ENCODE results near the gene NFIA.

The NFIA gene

DNA sequence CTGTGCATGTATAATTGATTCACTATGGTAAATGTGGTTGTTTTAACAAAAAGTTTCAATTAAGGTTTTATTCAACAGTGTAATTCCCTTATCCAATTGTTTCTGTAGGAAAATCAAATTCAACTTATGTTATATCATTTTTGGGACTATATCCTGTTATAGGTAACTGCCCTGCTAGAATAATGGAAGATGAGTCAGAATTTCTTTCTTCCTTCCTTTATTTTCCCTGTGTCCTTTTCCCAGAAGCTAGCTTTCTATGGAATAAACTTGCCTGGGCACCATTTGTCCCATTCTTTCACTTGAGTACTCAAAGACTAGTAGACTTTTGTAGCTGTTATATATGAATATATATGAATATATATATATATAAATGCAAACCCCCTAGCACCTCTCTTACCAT lies 341.3 kb downstream of the NFIA start:
- no peak overlapping the region for H3K4me3 ChIP-seq (ENCODE audit: low read length, poor library complexity, severe bottlenecking)
- no peaks in the 10 kb centered on the region for H3F3A ChIP-seq (ENCODE audit: low read depth)
- H3K9me2 ChIP-seq (replicated peaks; ENCODE audit: low read depth, low read length): no peaks in the 10 kb centered on the region
- no peaks in the 10 kb centered on the region for H3K36me3 ChIP-seq (ENCODE audit: insufficient read depth, low read length)
- TF ChIP-seq, protein P1, sequence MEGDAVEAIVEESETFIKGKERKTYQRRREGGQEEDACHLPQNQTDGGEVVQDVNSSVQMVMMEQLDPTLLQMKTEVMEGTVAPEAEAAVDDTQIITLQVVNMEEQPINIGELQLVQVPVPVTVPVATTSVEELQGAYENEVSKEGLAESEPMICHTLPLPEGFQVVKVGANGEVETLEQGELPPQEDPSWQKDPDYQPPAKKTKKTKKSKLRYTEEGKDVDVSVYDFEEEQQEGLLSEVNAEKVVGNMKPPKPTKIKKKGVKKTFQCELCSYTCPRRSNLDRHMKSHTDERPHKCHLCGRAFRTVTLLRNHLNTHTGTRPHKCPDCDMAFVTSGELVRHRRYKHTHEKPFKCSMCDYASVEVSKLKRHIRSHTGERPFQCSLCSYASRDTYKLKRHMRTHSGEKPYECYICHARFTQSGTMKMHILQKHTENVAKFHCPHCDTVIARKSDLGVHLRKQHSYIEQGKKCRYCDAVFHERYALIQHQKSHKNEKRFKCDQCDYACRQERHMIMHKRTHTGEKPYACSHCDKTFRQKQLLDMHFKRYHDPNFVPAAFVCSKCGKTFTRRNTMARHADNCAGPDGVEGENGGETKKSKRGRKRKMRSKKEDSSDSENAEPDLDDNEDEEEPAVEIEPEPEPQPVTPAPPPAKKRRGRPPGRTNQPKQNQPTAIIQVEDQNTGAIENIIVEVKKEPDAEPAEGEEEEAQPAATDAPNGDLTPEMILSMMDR (conservative IDR thresholded peaks at IDR 0.05; ENCODE audit: low read length): no peak
- TF ChIP-seq EZH2phosphoT487 (IDR thresholded peaks at IDR 0.05; ENCODE audit: borderline replicate concordance): no peak
- peaks cover 36% of the 10 kb centered on the region for H3K4me1 ChIP-seq (ENCODE audit: insufficient read depth, low read length, poor library complexity, severe bottlenecking)
- no peaks in the 10 kb centered on the region for H4K20me1 ChIP-seq (ENCODE audit: insufficient read depth, low read length, poor library complexity, severe bottlenecking)
- no peak overlapping the region for H3K9ac ChIP-seq (ENCODE audit: low read depth, low read length, poor library complexity, severe bottlenecking)
- H3K4me2 ChIP-seq (ENCODE audit: low read depth, low read length, poor library complexity, severe bottlenecking): no peak overlapping the region
- H3K79me2 ChIP-seq (ENCODE audit: insufficient read depth, low read length): no peaks in the 10 kb centered on the region
- no peak overlapping the region for H2AFZ ChIP-seq (ENCODE audit: low read length)
- no peaks in the 10 kb centered on the region for H3K27me3 ChIP-seq (ENCODE audit: insufficient read depth, low read length, poor library complexity, severe bottlenecking)
- no peaks in the 10 kb centered on the region for H3K9me3 ChIP-seq (ENCODE audit: insufficient read depth, low read depth, low read length)

DNA sequence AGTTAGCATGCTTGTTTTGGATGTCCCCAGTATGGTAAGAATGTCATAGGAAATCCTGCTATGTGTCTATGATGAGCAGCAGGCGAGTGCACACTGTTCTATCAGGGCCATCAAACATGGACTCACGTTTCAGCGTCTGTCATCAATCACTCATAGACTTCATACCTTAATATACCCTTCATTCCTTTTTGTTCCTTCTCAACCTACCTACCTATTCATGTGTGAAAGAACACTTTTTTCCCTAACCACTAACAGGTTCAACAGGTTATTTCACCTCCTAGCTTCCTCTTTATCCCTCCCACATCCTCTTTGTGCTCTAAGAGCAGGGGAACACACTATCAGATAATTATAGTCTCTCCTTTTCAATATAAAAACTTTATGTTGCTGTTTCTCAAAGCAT lies 342.0 kb downstream of the NFIA start:
- no peaks in the 10 kb centered on the region for H3K36me3 ChIP-seq (ENCODE audit: insufficient read depth, low read length)

DNA sequence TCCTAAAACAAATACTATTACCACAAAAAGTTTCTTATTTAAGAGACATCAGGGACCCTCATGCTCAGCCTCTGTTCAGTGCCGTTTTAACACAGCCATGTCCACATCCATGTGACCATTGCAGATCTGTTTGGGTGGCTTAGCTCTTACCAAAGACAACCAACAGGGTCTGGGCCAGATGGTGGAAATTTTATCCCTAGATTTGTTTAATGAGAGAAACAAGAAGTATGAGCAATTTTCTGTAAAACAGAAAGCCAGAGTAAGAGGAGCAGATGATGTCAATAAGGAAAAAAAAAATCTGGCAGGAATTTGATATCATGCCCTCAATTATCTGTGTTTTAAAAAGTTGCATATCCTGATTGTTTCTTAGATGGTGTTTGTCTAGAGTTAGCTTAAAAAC lies 342.7 kb downstream of the NFIA start:
- no peaks in the 10 kb centered on the region for H3F3A ChIP-seq (ENCODE audit: low read depth)
- no peak for TF ChIP-seq EZH2phosphoT487 (IDR thresholded peaks at IDR 0.05; ENCODE audit: borderline replicate concordance)
- TF ChIP-seq, protein P1 (conservative IDR thresholded peaks at IDR 0.05; ENCODE audit: low read length): no peak
- H3K4me2 ChIP-seq (ENCODE audit: low read depth, low read length, poor library complexity, severe bottlenecking): no peak overlapping the region
- no peak overlapping the region for H3K9ac ChIP-seq (ENCODE audit: low read depth, low read length, poor library complexity, severe bottlenecking)
- no peaks in the 10 kb centered on the region for H3K9me3 ChIP-seq (ENCODE audit: insufficient read depth, low read depth, low read length)
- H3K36me3 ChIP-seq (ENCODE audit: insufficient read depth, low read length): no peaks in the 10 kb centered on the region
- no peaks in the 10 kb centered on the region for H3K27me3 ChIP-seq (ENCODE audit: insufficient read depth, low read length, poor library complexity, severe bottlenecking)
- no peaks in the 10 kb centered on the region for H3K79me2 ChIP-seq (ENCODE audit: insufficient read depth, low read length)
- H3K4me1 ChIP-seq (ENCODE audit: insufficient read depth, low read length, poor library complexity, severe bottlenecking): peaks cover 23% of the 10 kb centered on the region
- no peak overlapping the region for H3K4me3 ChIP-seq (ENCODE audit: low read length, poor library complexity, severe bottlenecking)
- H4K20me1 ChIP-seq (ENCODE audit: insufficient read depth, low read length, poor library complexity, severe bottlenecking): no peaks in the 10 kb centered on the region
- H2AFZ ChIP-seq (ENCODE audit: low read length): no peak overlapping the region
- no peaks in the 10 kb centered on the region for H3K9me2 ChIP-seq (replicated peaks; ENCODE audit: low read depth, low read length)

More for the DNA sequence above, 342.0 kb downstream of the NFIA start:
- Histone ChIP-seq H3K4me2 (ENCODE audit: low read depth, low read length, poor library complexity, severe bottlenecking) (no peak overlapping the region), H3K4me3 (ENCODE audit: low read length, poor library complexity, severe bottlenecking) (no peak overlapping the region), H4K20me1 (ENCODE audit: insufficient read depth, low read length, poor library complexity, severe bottlenecking) (no peaks in the 10 kb centered on the region), H3F3A (ENCODE audit: low read depth) (no peaks in the 10 kb centered on the region), H3K9me3 (ENCODE audit: insufficient read depth, low read depth, low read length) (no peaks in the 10 kb centered on the region), H3K27me3 (ENCODE audit: insufficient read depth, low read length, poor library complexity, severe bottlenecking) (no peaks in the 10 kb centered on the region), H3K79me2 (ENCODE audit: insufficient read depth, low read length) (no peaks in the 10 kb centered on the region), H3K4me1 (ENCODE audit: insufficient read depth, low read length, poor library complexity, severe bottlenecking) (peaks cover 29% of the 10 kb centered on the region), H2AFZ (ENCODE audit: low read length) (no peak overlapping the region), H3K9ac (ENCODE audit: low read depth, low read length, poor library complexity, severe bottlenecking) (no peak overlapping the region), H3K9me2 (replicated peaks; ENCODE audit: low read depth, low read length) (no peaks in the 10 kb centered on the region)
- TF ChIP-seq EZH2phosphoT487 (IDR thresholded peaks at IDR 0.05; ENCODE audit: borderline replicate concordance): no peak
- TF ChIP-seq, protein P1 (conservative IDR thresholded peaks at IDR 0.05; ENCODE audit: low read length): no peak

Measured in Loucy (cell line).